Fibroblast of the aortic adventitia (primary cell): ENCODE measurements around the gene MARCHF10. TPM values are rescaled to one million over a fixed set of nuclear protein-coding genes. Genes with fewer than 3 reads are reported as not detected.

Experiments used
- DNase-seq: peaks from one replicate; pipeline ENCODE4 v3.0.0-alpha.2; 2010; ENCODE audit warnings: low read depth
- H3K4me3 ChIP-seq: 2 replicates; pipeline ENCODE4 v1.5.1; 2011; ENCODE audit warnings: low read depth, mild to moderate bottlenecking, control low read depth, low read length, moderate library complexity
- total RNA-seq: library from RNA; depleted of rRNA; stranded (reverse); fragments of >200 nt; gene quantifications from 2 replicates; pipeline ENCODE4 v1.2.3, GENCODE V29; 2012; ENCODE audit warnings: low replicate concordance
- TF ChIP-seq, protein P1 (sequence below): IDR thresholded peaks from 2 replicates; pipeline ENCODE4 v1.5.1; 2011; ENCODE audit warnings: mild to moderate bottlenecking, low read length, control low read depth, inconsistent platforms; ENCODE audit not compliant: insufficient read depth

Gene MARCHF10
- total RNA-seq, 1 donor: 0.09 TPM

DNA sequence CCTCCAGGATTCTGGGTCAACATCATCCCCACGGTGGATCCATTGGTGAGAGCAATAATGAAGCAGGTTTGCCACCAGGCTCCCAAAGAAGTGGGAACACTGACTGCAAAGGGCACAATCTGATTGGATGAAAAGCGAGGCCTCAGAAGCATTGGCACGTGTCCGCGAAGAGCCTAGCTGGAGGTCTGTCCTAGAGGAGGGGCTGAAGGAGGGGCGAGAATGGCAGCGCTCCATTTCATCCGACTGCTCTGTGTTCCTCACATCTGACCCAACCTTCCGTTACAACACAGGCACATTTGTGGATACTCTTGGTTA, 100.7 kb downstream of the MARCHF10 start:
- H3K4me3 ChIP-seq: no peak overlapping the region
- DNase-seq: no peak
- TF ChIP-seq, protein P1, sequence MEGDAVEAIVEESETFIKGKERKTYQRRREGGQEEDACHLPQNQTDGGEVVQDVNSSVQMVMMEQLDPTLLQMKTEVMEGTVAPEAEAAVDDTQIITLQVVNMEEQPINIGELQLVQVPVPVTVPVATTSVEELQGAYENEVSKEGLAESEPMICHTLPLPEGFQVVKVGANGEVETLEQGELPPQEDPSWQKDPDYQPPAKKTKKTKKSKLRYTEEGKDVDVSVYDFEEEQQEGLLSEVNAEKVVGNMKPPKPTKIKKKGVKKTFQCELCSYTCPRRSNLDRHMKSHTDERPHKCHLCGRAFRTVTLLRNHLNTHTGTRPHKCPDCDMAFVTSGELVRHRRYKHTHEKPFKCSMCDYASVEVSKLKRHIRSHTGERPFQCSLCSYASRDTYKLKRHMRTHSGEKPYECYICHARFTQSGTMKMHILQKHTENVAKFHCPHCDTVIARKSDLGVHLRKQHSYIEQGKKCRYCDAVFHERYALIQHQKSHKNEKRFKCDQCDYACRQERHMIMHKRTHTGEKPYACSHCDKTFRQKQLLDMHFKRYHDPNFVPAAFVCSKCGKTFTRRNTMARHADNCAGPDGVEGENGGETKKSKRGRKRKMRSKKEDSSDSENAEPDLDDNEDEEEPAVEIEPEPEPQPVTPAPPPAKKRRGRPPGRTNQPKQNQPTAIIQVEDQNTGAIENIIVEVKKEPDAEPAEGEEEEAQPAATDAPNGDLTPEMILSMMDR: no peak

- no peak overlapping the region for H3K4me3 ChIP-seq
- TF ChIP-seq, protein P1: no peak
- no peak for DNase-seq
Measured at GRCh38 chr17:62706598-62707424, 101.3 kb downstream of the MARCHF10 start.

DNA sequence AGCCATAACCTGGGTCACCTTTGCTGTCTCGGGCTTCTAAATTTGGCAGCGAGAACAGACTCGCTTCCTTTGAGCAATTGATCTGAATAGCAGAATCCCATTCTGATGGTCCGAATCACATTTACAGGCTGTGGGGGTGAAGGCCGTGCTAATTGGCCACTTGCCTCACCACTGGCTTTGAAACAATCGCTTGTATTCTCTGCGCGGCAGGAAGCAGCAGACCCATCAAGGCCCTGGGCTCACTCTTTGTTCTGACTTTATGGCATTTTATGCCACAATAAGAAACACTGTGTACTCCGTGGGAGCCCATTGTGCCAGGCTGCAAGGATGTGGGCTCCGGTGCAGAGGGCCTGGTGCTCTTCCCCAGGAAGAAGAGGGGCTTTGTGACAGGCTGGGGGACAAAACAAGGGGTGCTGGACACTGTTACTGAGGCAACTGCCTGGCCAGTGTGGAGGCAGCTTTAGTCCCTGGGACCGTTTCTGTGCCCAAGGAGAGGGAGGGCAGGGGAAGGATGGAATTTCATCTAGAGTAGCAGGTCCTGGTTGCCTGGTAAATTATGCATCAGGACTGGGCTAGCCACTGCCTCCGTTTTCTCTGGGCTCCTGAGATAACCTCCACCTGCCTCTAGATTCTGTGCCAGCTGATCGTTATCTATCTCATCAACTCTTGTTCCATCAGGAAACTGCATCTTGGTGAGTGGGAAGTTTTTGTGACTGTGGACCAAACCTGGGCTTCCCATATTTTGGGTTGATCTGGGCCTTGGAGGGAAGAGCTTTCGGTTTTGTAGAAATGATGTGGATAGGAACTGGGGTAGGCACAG, 102.1 kb downstream of the MARCHF10 start:
- peak; percentile 21 for DNase-seq
- TF ChIP-seq, protein P1: no peak
- H3K4me3 ChIP-seq: no peak overlapping the region

GRCh38 chr17:62705156-62705777, 102.8 kb downstream of the MARCHF10 start:
- TF ChIP-seq, protein P1: no peak
- peak overlapping the region; percentile 41 for H3K4me3 ChIP-seq
- DNase-seq: peak; percentile 51

DNA sequence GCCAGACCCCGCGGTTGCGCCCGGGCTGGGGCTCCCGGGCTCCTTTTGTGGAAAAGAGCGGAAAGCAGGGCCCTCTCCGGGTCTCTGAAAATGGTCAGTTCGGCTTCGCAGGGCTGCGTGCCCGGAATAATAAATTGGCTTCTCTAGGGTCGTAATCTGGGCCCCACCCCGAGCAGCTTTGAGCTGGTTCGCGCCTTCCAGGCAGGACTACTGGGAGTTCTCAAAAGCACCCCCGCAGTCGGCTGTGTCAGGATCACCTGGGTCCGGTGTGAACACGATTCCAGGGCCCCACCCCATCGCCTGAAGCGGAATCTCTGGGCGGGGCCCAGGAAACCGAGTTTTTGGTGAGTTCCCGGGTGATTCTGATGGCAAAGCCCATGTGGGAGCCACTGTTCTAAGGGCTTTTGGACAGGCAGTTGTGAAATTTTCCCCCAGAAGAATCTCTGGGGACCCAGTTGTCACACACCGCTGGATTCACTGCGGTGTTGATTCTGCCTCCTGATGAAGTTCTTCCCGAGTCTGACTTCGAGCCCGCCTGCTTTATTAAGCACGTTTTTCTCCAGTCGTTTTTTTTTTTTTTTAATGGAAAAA, 103.6 kb downstream of the MARCHF10 start:
- TF ChIP-seq, protein P1: no peak
- H3K4me3 ChIP-seq: peak overlapping the region; percentile 64
- peak; percentile 16 for DNase-seq

DNA sequence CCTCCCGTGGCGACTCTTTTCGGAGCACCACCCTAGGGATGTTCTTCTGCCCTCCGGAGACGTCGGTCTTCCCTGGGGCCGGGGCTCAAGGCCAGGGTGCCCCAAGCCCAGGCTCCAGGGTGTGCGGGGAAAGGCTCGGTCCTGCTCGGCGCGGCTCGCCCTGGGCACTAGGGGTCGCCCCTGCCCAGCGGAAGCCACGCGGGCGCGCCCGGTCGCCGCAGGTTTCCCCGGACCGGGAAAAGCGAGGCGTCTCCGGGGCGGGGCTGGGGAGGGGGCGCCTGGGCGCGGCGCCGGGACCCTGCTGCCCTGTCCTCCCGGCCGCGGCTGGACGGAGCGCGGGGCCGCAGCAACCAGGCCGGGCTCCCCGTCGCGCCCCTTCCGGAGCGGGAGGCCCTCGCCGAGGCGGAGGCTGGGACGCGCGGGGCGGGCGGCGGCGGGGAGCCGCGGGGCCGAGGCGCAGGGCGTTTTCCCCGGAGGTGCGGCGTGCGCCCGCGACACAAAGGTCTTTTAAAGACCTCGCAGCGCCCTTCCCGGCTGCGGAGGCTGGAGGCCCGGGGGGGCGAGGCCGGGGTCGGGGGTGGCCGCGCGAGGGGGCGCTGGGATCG, 104.2 kb downstream of the MARCHF10 start:
- H3K4me3 ChIP-seq: peak overlapping the region; percentile 64
- TF ChIP-seq, protein P1: peak; percentile 71
- DNase-seq: peak; percentile 44
